KBM-7 (cell line): ENCODE measurements around the gene OR5C1.
"Not testable (repeated sequence)": the region's sequence is repeated elsewhere in the genome, so short reads cannot be mapped to it uniquely, and the experiment has no call there.

ENCODE experiments used
- DNase-seq: peaks from one replicate; pipeline ENCODE4 v3.0.0-alpha.2; 2015
- in situ Hi-C: fragments of 300-500 bp; cut with MboI; formaldehyde crosslinking; loops from 2 replicates; pipeline ENCODE4 v1.14.3; 2020; ENCODE audit warnings: low sequenced_read_pairs, low pct_unique_long_range_greater_than_20kb, mixed read lengths

OR5C1 gene

GRCh38 chr9:122838441-122838840, 49.7 kb downstream of the OR5C1 start:
- in situ Hi-C loops, DNase-seq: not testable (repeated sequence)
